HepG2 (cell line): ENCODE data around the gene MSI2. TPM values are rescaled to one million over a fixed set of nuclear protein-coding genes. Genes with fewer than 3 reads are reported as not detected.

Source experiments
- ARID2 ChIP-seq: sonication (generic); formaldehyde crosslinking; IDR thresholded peaks from 2 replicates; pipeline ENCODE4 v1.8.1; 2022; ENCODE audit warnings: mild to moderate bottlenecking, missing genetic modification reagents, borderline replicate concordance
- CEBPB ChIP-seq: IDR thresholded peaks from 2 replicates; pipeline ENCODE4 v1.6.1; 2011; ENCODE audit warnings: low read depth, low read length, improper control_type of control experiment, borderline replicate concordance
- ELF3 ChIP-seq: IDR thresholded peaks from 2 replicates; pipeline ENCODE4 v1.6.1; 2016; ENCODE audit warnings: missing genetic modification reagents, missing compliant biosample characterization
- KDM6A ChIP-seq: IDR thresholded peaks from 2 replicates; pipeline ENCODE4 v1.6.1; 2016; ENCODE audit warnings: low read depth
- KLF15 ChIP-seq: sonication (generic); formaldehyde crosslinking; IDR thresholded peaks from 2 replicates; pipeline ENCODE4 v1.8.1; 2023; ENCODE audit warnings: borderline replicate concordance, mild to moderate bottlenecking, inconsistent platforms, missing genetic modification reagents, mixed read lengths
- MIER2 ChIP-seq: IDR thresholded peaks from 2 replicates; pipeline ENCODE4 v1.6.1; 2016; ENCODE audit warnings: missing biosample characterization, missing genetic modification reagents
- NCOA2 ChIP-seq: sonication (generic); formaldehyde crosslinking; IDR thresholded peaks from 2 replicates; pipeline ENCODE4 v1.8.0; 2022; ENCODE audit warnings: inconsistent platforms
- NFKB2 ChIP-seq: sonication (generic); formaldehyde crosslinking; IDR thresholded peaks from 2 replicates; pipeline ENCODE4 v1.4.0; 2020; ENCODE audit warnings: missing genetic modification reagents, borderline replicate concordance
- NFKBIZ ChIP-seq: IDR thresholded peaks from 2 replicates; pipeline ENCODE4 v1.6.1; 2018; ENCODE audit warnings: missing genetic modification reagents, missing compliant biosample characterization
- RBM22 ChIP-seq: fragments of 200-400 bp; formaldehyde crosslinking; optimal IDR thresholded peaks from 2 replicates; pipeline ENCODE3; 2017; ENCODE audit warnings: mild to moderate bottlenecking, low read length, moderate library complexity
- REST ChIP-seq, 2 experiments: IDR thresholded peaks; 2 replicates each; pipeline ENCODE4 v1.6.1; 2011 to 2012; ENCODE audit warnings: low read length in 2 of 2, borderline replicate concordance in 1 of 2, low read depth in 1 of 2, mild to moderate bottlenecking in 1 of 2, moderate library complexity in 1 of 2
- SKI ChIP-seq: fragments of 450-650 bp; IDR thresholded peaks from one replicate; pipeline ENCODE4 v1.6.1; 2018; ENCODE audit warnings: mild to moderate bottlenecking; ENCODE audit not compliant: partially characterized antibody
- SRSF1 ChIP-seq: fragments of 200-400 bp; formaldehyde crosslinking; optimal IDR thresholded peaks from 2 replicates; pipeline ENCODE3; 2017; ENCODE audit warnings: mild to moderate bottlenecking, low read depth, low read length, moderate library complexity
- ZBED4 ChIP-seq: sonication (generic); formaldehyde crosslinking; IDR thresholded peaks from 2 replicates; pipeline ENCODE4 v1.4.0; 2020; ENCODE audit warnings: missing genetic modification reagents, borderline replicate concordance
- ZBTB38 ChIP-seq: sonication (generic); formaldehyde crosslinking; IDR thresholded peaks from 2 replicates; pipeline ENCODE4 v1.5.1; 2020; ENCODE audit warnings: mild to moderate bottlenecking, missing genetic modification reagents
- ZFP36L2 ChIP-seq: sonication (generic); formaldehyde crosslinking; IDR thresholded peaks from 2 replicates; pipeline ENCODE4 v1.4.0; 2020; ENCODE audit warnings: missing genetic modification reagents
- ZKSCAN1 ChIP-seq: fragments of 150-350 bp; IDR thresholded peaks from 2 replicates; pipeline ENCODE4 v1.6.1; 2014; ENCODE audit warnings: low read length
- ZNF574 ChIP-seq: sonication (generic); formaldehyde crosslinking; IDR thresholded peaks from 2 replicates; pipeline ENCODE4 v1.4.0; 2020; ENCODE audit warnings: missing genetic modification reagents
- polyA plus RNA-seq, 8 experiments: library from polyadenylated mRNA; depleted of rRNA in 3 of 8; stranded (reverse) in 7 of 8; unstranded in 1 of 8; fragments of >200 nt; fragmentation: Illumina TruSeq in 4 of 8; extraction: Trizol in 4 of 8; gene quantifications; 2 replicates each; pipeline versions ENCODE4 v1.2.1 to v1.2.3, GENCODE V29; 2011 to 2016; ENCODE audit warnings: low read depth in 4 of 8, missing spikeins in 1 of 8, mixed read lengths in 1 of 8; ENCODE audit not compliant: insufficient read depth in 1 of 8
- total RNA-seq, 5 experiments: library from RNA; depleted of rRNA; stranded (reverse); fragments of >200 nt; fragmentation: Illumina TruSeq; extraction: Trizol; gene quantifications; 2 replicates each; pipeline ENCODE4 v1.2.3, GENCODE V29; 2016; ENCODE audit warnings: low read depth in 1 of 5

Gene MSI2
- total and polyA plus RNA-seq, 2 of the 13 experiments (the other 11 are each of a cell fraction or from before 2014, with no cell fraction given) = 77.5 to 78.4 TPM

GRCh38 chr17:57671667-57672632 is 415.6 kb downstream of the MSI2 start (continued):
- TF ChIP-seq NFKB2 (CRISPR knock-in tag) (peak; percentile 24; the same call in 1 of the 2 replicates), SRSF1 (no peak), CEBPB (peak; percentile 51), RBM22 (peak; percentile 22), KLF15 (no peak), ARID2 (CRISPR knock-in tag) (no peak), SKI (no peak), MIER2 (CRISPR knock-in tag) (no peak), KDM6A (CRISPR knock-in tag) (no peak), ZKSCAN1 (no peak), REST (IDR thresholded peaks at IDR 0.05; ENCODE audit: borderline replicate concordance in 1 of 2, low read depth in 1 of 2, low read length in 2 of 2) (no peak), NFKBIZ (0 out of 2 replicates have a peak, but pooled peaks have one; percentile 41), ZFP36L2 (CRISPR knock-in tag) (no peak), ZNF574 (CRISPR knock-in tag) (peak; percentile 24; the same call in 1 of the 2 replicates), ZBTB38 (peak; percentile 85), ELF3 (peak; percentile 52; the same call in 1 of the 2 replicates), NCOA2 (CRISPR knock-in tag) (0 out of 2 replicates have a peak, but pooled peaks have one; percentile 23), ZBED4 (CRISPR knock-in tag) (peak; percentile 78; the same call in 1 of the 2 replicates)
